HEK293 (cell line): ENCODE data around the gene TTC39A.

ENCODE experiments used
- CTCF ChIA-PET: fragments of 350-600 bp; formaldehyde crosslinking; extraction: SDS; loops from one replicate; lab custom pipeline; 2021; ENCODE audit warnings: antibody characterized with exemption; lab: Yijun Ruan, JAX
- POLR2A ChIA-PET: fragments of 300-600 bp; formaldehyde crosslinking; extraction: SDS; loops from one replicate; lab custom pipeline; 2020; ENCODE audit warnings: antibody characterized with exemption, inconsistent platforms; lab: Yijun Ruan, JAX
- H3K27ac ChIP-seq: fragments of 200-500 bp; sonication (Bioruptor generic); 2 replicates; pipeline ENCODE4 v1.5.1; 2014; ENCODE audit warnings: low read depth, low read length, control low read depth, inconsistent platforms; ENCODE audit errors: extremely low read depth
- H3K36me3 ChIP-seq, 2 experiments: fragments of 200-500 bp in 1 of 2; sonication (Bioruptor generic) in 1 of 2; 1 replicate in 1 of 2; 2 replicates in 1 of 2; pipeline ENCODE4 v1.5.1; 2014 to 2017; ENCODE audit warnings: inconsistent platforms in 2 of 2, low read length in 2 of 2; ENCODE audit not compliant: control insufficient read depth in 2 of 2, insufficient read depth in 1 of 2
- H3K4me1 ChIP-seq: fragments of 200-500 bp; sonication (Bioruptor generic); 2 replicates; pipeline ENCODE4 v1.5.1; 2014; ENCODE audit warnings: mild to moderate bottlenecking, low read length, inconsistent platforms; ENCODE audit not compliant: control insufficient read depth, insufficient read depth
- H3K4me3 ChIP-seq: 2 replicates; pipeline ENCODE4 v1.5.1; 2011; ENCODE audit warnings: low read depth, mild to moderate bottlenecking, control low read depth, low read length, moderate library complexity
- H3K9me3 ChIP-seq: fragments of 200-500 bp; sonication (Bioruptor generic); 2 replicates; pipeline ENCODE4 v1.5.1; 2014; ENCODE audit warnings: low read depth, low read length, inconsistent platforms; ENCODE audit not compliant: control insufficient read depth, insufficient read depth
- FEZF1 ChIP-seq: fragments of 450-650 bp; formaldehyde crosslinking; IDR thresholded peaks from 2 replicates; pipeline ENCODE4 v1.5.1; 2016; ENCODE audit warnings: missing biosample characterization, missing genetic modification characterization
- IKZF3 ChIP-seq: fragments of 450-650 bp; IDR thresholded peaks from 2 replicates; pipeline ENCODE4 v1.5.0; 2018; ENCODE audit warnings: missing biosample characterization, mild to moderate bottlenecking, missing genetic modification characterization, moderate library complexity
- PRDM1 ChIP-seq: fragments of 450-650 bp; formaldehyde crosslinking; IDR thresholded peaks from 2 replicates; pipeline ENCODE4; 2016; ENCODE audit warnings: missing biosample characterization, missing genetic modification characterization
- SP7 ChIP-seq: fragments of 450-650 bp; formaldehyde crosslinking; IDR thresholded peaks from 2 replicates; pipeline ENCODE4 v1.5.1; 2016; ENCODE audit warnings: missing biosample characterization, missing genetic modification characterization
- TCF7L2 ChIP-seq: IDR thresholded peaks from 2 replicates; pipeline ENCODE4 v1.6.1; 2011; ENCODE audit warnings: low read depth, mild to moderate bottlenecking, inconsistent platforms, low read length, moderate library complexity, borderline replicate concordance
- WT1 ChIP-seq: fragments of 450-650 bp; formaldehyde crosslinking; IDR thresholded peaks from 2 replicates; pipeline ENCODE4 v1.5.1; 2016; ENCODE audit warnings: missing biosample characterization, missing genetic modification characterization
- ZBTB20 ChIP-seq: fragments of 450-650 bp; formaldehyde crosslinking; IDR thresholded peaks from 2 replicates; pipeline ENCODE4 v1.5.1; 2016; ENCODE audit warnings: missing biosample characterization, missing genetic modification characterization
- ZFHX2 ChIP-seq: fragments of 450-650 bp; formaldehyde crosslinking; conservative IDR thresholded peaks from 2 replicates; pipeline ENCODE4 v1.5.1; 2016; ENCODE audit warnings: missing biosample characterization, missing genetic modification characterization
- ZFP69B ChIP-seq: fragments of 450-650 bp; formaldehyde crosslinking; IDR thresholded peaks from 2 replicates; pipeline ENCODE4 v1.5.1; 2016; ENCODE audit warnings: missing biosample characterization, missing genetic modification characterization
- ZNF10 ChIP-seq: fragments of 450-650 bp; formaldehyde crosslinking; IDR thresholded peaks from 2 replicates; pipeline ENCODE4 v1.5.1; 2017; ENCODE audit warnings: missing biosample characterization, missing genetic modification characterization
- ZNF239 ChIP-seq: fragments of 450-650 bp; formaldehyde crosslinking; IDR thresholded peaks from 2 replicates; pipeline ENCODE4 v1.5.1; 2016; ENCODE audit warnings: missing biosample characterization, missing genetic modification characterization
- ZNF423 ChIP-seq: fragments of 450-650 bp; formaldehyde crosslinking; IDR thresholded peaks from 2 replicates; pipeline ENCODE4 v1.5.1; 2016; ENCODE audit warnings: missing biosample characterization, missing genetic modification characterization
- ZNF426 ChIP-seq: fragments of 450-650 bp; formaldehyde crosslinking; IDR thresholded peaks from 2 replicates; pipeline ENCODE4 v1.5.1; 2017; ENCODE audit warnings: missing biosample characterization, missing genetic modification characterization, mild to moderate bottlenecking, inconsistent platforms, moderate library complexity
- ZNF548 ChIP-seq: fragments of 450-650 bp; formaldehyde crosslinking; IDR thresholded peaks from 2 replicates; pipeline ENCODE4 v1.5.1; 2016; ENCODE audit warnings: missing biosample characterization, missing genetic modification characterization
- ZNF549 ChIP-seq: fragments of 450-650 bp; IDR thresholded peaks from 2 replicates; pipeline ENCODE4 v1.5.1; 2018; ENCODE audit warnings: missing biosample characterization, missing genetic modification characterization, mild to moderate bottlenecking, inconsistent platforms, moderate library complexity
- ZNF555 ChIP-seq: fragments of 450-650 bp; formaldehyde crosslinking; conservative IDR thresholded peaks from 2 replicates; pipeline ENCODE4 v1.5.1; 2017; ENCODE audit warnings: missing biosample characterization, mild to moderate bottlenecking, missing genetic modification characterization, inconsistent platforms
- ZNF623 ChIP-seq: fragments of 450-650 bp; formaldehyde crosslinking; IDR thresholded peaks from 2 replicates; pipeline ENCODE4 v1.5.1; 2016; ENCODE audit warnings: missing biosample characterization, missing genetic modification characterization
- ZNF660 ChIP-seq: fragments of 450-650 bp; IDR thresholded peaks from 2 replicates; pipeline ENCODE4 v1.5.1; 2018; ENCODE audit warnings: missing biosample characterization, mild to moderate bottlenecking, missing genetic modification characterization
- ZNF830 ChIP-seq: fragments of 450-650 bp; IDR thresholded peaks from 2 replicates; pipeline ENCODE4 v1.5.0; 2018; ENCODE audit warnings: missing biosample characterization, missing genetic modification characterization, low read depth, mild to moderate bottlenecking, moderate library complexity
- ZNF843 ChIP-seq: fragments of 450-650 bp; formaldehyde crosslinking; IDR thresholded peaks from 2 replicates; pipeline ENCODE4 v1.5.1; 2016; ENCODE audit warnings: missing biosample characterization, missing genetic modification characterization
- TF ChIP-seq, protein P1 (sequence below): fragments of 450-650 bp; formaldehyde crosslinking; IDR thresholded peaks from 2 replicates; pipeline ENCODE4 v1.5.1; 2016; ENCODE audit warnings: missing biosample characterization, missing genetic modification characterization
- TF ChIP-seq, protein P2 (sequence below): fragments of 450-650 bp; formaldehyde crosslinking; IDR thresholded peaks from 2 replicates; pipeline ENCODE4 v1.5.1; 2016; ENCODE audit warnings: missing biosample characterization, missing genetic modification characterization

The TTC39A gene

DNA sequence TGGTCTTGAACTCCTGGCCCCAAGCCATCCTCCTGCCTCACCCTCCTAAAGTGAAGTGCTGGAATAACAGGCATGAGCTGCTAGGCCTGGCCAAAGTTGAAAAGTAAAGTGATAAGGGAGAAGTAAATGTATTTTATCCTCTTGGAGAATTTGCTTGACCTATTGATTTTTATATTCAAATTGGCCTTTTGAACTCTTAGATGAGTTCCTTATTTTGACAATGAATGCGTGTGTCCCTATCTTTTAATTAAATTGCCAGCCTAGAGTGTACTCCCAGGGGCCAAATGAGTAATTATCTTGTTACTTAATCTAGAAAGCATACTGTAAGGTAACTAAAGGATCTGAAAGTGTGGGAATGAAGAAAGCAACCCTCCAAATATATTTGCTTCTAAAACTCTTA, 82.9 kb downstream of the TTC39A start (continued):
- TF ChIP-seq, protein P1, sequence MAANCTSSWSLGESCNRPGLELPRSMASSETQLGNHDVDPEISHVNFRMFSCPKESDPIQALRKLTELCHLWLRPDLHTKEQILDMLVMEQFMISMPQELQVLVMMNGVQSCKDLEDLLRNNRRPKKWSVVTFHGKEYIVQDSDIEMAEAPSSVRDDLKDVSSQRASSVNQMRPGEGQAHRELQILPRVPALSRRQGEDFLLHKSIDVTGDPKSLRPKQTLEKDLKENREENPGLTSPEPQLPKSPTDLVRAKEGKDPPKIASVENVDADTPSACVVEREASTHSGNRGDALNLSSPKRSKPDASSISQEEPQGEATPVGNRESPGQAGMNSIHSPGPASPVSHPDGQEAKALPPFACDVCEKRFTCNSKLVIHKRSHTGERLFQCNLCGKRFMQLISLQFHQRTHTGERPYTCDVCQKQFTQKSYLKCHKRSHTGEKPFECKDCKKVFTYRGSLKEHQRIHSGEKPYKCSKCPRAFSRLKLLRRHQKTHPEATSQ (tag by site-specific recombination): no peak
- TF ChIP-seq TCF7L2 (peak; percentile 87), WT1 (tag by site-specific recombination) (0 out of 2 replicates have a peak, but pooled peaks have one; percentile 54), ZBTB20 (no peak), IKZF3 (tag by site-specific recombination) (peak; percentile 46; the same call in 1 of the 2 replicates), ZNF660 (no peak), ZNF10 (tag by site-specific recombination) (no peak), ZNF549 (tag by site-specific recombination) (no peak), ZNF423 (tag by site-specific recombination) (no peak), ZNF426 (no peak), ZNF555 (no peak), ZNF830 (no peak), FEZF1 (tag by site-specific recombination) (peak; percentile 39; the same call in 1 of the 2 replicates), ZNF239 (no peak)
- TF ChIP-seq, all 188 proteins: peak for 11

GRCh38 chr1:51247022-51247421, 83.3 kb downstream of the TTC39A start:
- Histone ChIP-seq H3K36me3 (no peaks in the 10 kb centered on the region; a peak in 1 of 3 replicates), H3K4me1 (peaks cover 10% of the 10 kb centered on the region; the same call in 1 of the 2 replicates), H3K27ac (no peak overlapping the region), H3K4me3 (no peak overlapping the region), H3K9me3 (no peaks in the 10 kb centered on the region)
- ChIA-PET CTCF (interaction anchor here (0.6 to 1.5 kb wide), 3 partner anchors 23 to 54 kb away, joined by 3 to 5 read pairs (median 3); no protein-coding TSS in a partner anchor), POLR2A (interaction anchor here (0.7 to 1.2 kb wide), 4 partner anchors 11 to 401 kb away, joined by 3 to 6 read pairs (median 4); partner anchors contain the start of genes CDKN2C and RNF11)
- TF ChIP-seq, protein P2, sequence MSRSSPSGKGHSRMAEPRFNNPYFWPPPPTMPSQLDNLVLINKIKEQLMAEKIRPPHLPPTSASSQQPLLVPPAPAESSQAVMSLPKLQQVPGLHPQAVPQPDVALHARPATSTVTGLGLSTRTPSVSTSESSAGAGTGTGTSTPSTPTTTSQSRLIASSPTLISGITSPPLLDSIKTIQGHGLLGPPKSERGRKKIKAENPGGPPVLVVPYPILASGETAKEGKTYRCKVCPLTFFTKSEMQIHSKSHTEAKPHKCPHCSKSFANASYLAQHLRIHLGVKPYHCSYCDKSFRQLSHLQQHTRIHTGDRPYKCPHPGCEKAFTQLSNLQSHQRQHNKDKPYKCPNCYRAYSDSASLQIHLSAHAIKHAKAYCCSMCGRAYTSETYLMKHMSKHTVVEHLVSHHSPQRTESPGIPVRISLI: 0 out of 2 replicates have a peak, but pooled peaks have one; percentile 15
- no peak for TF ChIP-seq ZNF843 (tag by site-specific recombination)
- no peak for TF ChIP-seq ZNF548
- peak; percentile 64 for TF ChIP-seq PRDM1 (tag by site-specific recombination)

- Histone ChIP-seq H3K4me1 (peaks cover 12% of the 10 kb centered on the region; the same call in 1 of the 2 replicates), H3K4me3 (no peak overlapping the region), H3K36me3 (no peaks in the 10 kb centered on the region; a peak in 1 of 3 replicates), H3K9me3 (no peaks in the 10 kb centered on the region), H3K27ac (no peak overlapping the region)
- TF ChIP-seq SP7: peak; percentile 76
- no peak for TF ChIP-seq ZFP69B (tag by site-specific recombination)
- peak; percentile 62; the same call in 1 of the 2 replicates for TF ChIP-seq IKZF3 (tag by site-specific recombination)
- no peak for TF ChIP-seq ZNF623 (tag by site-specific recombination)
- 0 out of 2 replicates have a peak, but pooled peaks have one; percentile 18 for TF ChIP-seq ZFHX2
- CTCF ChIA-PET: no interaction called here
- POLR2A ChIA-PET: interaction anchor here (0.6 kb wide), 1 partner anchor 40 kb away, joined by 5 read pairs; no protein-coding TSS in a partner anchor
Observed at GRCh38 chr1:51242546-51242945, 87.8 kb downstream of the TTC39A start.
